Measurements from ENCODE around the gene TSNAX. TPM values are rescaled to one million over a fixed set of nuclear protein-coding genes. Genes with fewer than 3 reads are reported as not detected.

TSNAX gene
- total and polyA plus RNA-seq, 4 donors = 32.5 to 55.6 (median 40.7) TPM

- Histone ChIP-seq H3K36me3 (ENCODE audit: control insufficient read depth, insufficient read depth, low read length) (peaks cover 31% of the 10 kb centered on the region), H3K4me1 (ENCODE audit: control insufficient read depth, insufficient read depth, low read length) (peaks cover 6% of the 10 kb centered on the region), H3K27ac (ENCODE audit: low read depth, low read length) (no peak overlapping the region), H3K27me3 (ENCODE audit: control insufficient read depth, insufficient read depth, low read length) (no peaks in the 10 kb centered on the region), H3K9me3 (ENCODE audit: control insufficient read depth, insufficient read depth, low read length) (no peaks in the 10 kb centered on the region), H3K4me3 (ENCODE audit: low read depth, low read length) (no peak overlapping the region)
- 86% methylated on average over 3 of the region's 4 CpGs for WGBS (ENCODE audit: insufficient coverage)
- DNase-seq (ENCODE audit: low read depth in 4 of 6, low spot score in 6 of 6) = no peak
Measured at GRCh38 chr1:231534703-231535159, 6.3 kb downstream of the TSNAX start.

DNA sequence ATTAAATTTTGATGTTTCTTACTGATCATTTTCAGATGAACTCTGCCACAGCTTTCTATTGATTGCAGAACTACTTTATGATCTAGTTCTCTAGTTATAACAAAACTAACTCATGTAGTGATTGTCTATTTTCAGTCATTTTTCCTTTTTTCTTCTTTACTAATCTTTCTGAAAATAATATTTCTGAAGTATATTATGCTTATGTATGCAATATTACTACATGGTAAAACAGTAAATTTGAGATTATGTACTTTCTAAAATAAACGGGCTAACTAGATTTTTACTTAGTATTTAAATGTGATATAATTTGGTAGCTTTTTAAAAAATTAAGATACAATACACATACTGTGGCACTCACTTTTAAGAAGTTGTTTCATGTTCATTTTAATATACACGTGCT lies 7.6 kb downstream of the TSNAX start:
- Histone ChIP-seq H3K36me3 (ENCODE audit: control insufficient read depth, insufficient read depth, low read length) (peaks cover 21% of the 10 kb centered on the region), H3K4me1 (ENCODE audit: control insufficient read depth, insufficient read depth, low read length) (no peaks in the 10 kb centered on the region), H3K27ac (ENCODE audit: low read depth, low read length) (no peak overlapping the region), H3K4me3 (ENCODE audit: low read depth, low read length) (no peak overlapping the region), H3K27me3 (ENCODE audit: control insufficient read depth, insufficient read depth, low read length) (no peaks in the 10 kb centered on the region), H3K9me3 (ENCODE audit: control insufficient read depth, insufficient read depth, low read length) (no peaks in the 10 kb centered on the region)
- no CpG with 5 or more reads among the region's 2 CpGs for WGBS (ENCODE audit: insufficient coverage)
- no peak for DNase-seq (ENCODE audit: low read depth in 4 of 6, low spot score in 6 of 6)

DNA sequence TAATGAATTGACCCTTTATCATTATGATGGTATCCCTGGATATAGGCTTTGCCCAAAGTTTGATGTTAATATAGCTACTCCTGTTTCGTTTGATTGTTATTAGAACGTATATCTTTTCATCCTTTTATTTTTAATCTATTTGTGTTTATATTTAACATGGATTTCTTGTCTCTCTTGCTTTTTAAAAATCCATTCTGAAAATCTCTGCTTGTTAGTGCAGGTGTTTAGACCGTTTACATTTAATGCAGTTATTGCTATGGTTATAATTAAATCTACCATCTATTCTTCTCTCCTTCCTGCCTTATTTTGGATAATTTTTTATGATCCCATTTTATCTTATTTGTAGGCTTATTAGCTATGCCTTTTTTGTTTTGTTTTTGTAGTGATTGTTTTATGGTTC lies 12.4 kb downstream of the TSNAX start:
- no CpG with 5 or more reads among the region's 3 CpGs for WGBS (ENCODE audit: insufficient coverage)
- no peak overlapping the region for H3K27ac ChIP-seq (ENCODE audit: low read depth, low read length)
- DNase-seq (ENCODE audit: low read depth in 4 of 6, low spot score in 6 of 6) = no peak
- H3K4me3 ChIP-seq (ENCODE audit: low read depth, low read length) = no peak overlapping the region
- no peaks in the 10 kb centered on the region for H3K4me1 ChIP-seq (ENCODE audit: control insufficient read depth, insufficient read depth, low read length)
- no peaks in the 10 kb centered on the region for H3K27me3 ChIP-seq (ENCODE audit: control insufficient read depth, insufficient read depth, low read length)
- no peaks in the 10 kb centered on the region for H3K9me3 ChIP-seq (ENCODE audit: control insufficient read depth, insufficient read depth, low read length)
- peaks cover 17% of the 10 kb centered on the region for H3K36me3 ChIP-seq (ENCODE audit: control insufficient read depth, insufficient read depth, low read length)

- WGBS (ENCODE audit: insufficient coverage) = no CpG with 5 or more reads among the region's 2 CpGs
Measured at GRCh38 chr1:231541842-231542241, 13.4 kb downstream of the TSNAX start.

DNA sequence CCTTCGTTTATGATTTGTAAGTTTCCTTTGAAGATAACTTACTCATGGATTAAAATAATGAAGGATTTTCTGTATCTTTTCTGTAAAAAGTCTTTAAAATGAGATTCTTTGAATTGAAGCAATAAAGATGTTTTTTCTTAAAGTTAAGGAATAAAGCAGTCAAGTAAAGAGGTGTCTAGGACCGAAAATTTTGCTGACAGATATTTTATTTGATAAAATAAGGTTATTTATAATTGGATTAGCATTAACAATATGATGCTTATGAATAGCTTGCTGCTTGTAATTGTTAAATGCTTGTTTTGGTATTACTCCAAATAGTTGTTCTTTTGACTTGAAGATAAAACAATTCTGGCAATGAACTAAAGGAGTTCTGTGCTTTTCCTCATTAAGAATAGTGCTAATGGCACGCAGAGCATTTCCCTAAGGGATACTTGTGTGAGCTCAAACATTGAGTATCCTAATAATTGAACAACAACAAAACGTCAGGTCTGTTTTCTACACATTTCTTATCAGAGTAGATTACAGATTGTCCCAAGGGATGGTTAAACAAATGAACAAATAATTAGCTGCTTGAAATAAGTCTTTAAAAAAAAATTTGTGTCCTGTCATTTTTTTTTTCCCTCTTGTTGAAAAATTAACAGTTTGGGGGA lies 16.6 kb downstream of the TSNAX start:
- Histone ChIP-seq H3K27me3 (ENCODE audit: control insufficient read depth, insufficient read depth, low read length) (no peaks in the 10 kb centered on the region), H3K36me3 (ENCODE audit: control insufficient read depth, insufficient read depth, low read length) (peaks cover 7% of the 10 kb centered on the region), H3K4me3 (ENCODE audit: low read depth, low read length) (no peak overlapping the region), H3K9me3 (ENCODE audit: control insufficient read depth, insufficient read depth, low read length) (no peaks in the 10 kb centered on the region), H3K4me1 (ENCODE audit: control insufficient read depth, insufficient read depth, low read length) (no peaks in the 10 kb centered on the region), H3K27ac (ENCODE audit: low read depth, low read length) (no peak overlapping the region)
- DNase-seq (ENCODE audit: low read depth in 4 of 6, low spot score in 6 of 6) = peak in 1 of 6 donors; percentile 82
- 0% methylated on average over 1 of the region's 4 CpGs for WGBS (ENCODE audit: insufficient coverage)

More at GRCh38 chr1:231541842-231542241, 13.4 kb downstream of the TSNAX start:
- Histone ChIP-seq H3K27me3 (ENCODE audit: control insufficient read depth, insufficient read depth, low read length) (no peaks in the 10 kb centered on the region), H3K4me3 (ENCODE audit: low read depth, low read length) (no peak overlapping the region), H3K4me1 (ENCODE audit: control insufficient read depth, insufficient read depth, low read length) (no peaks in the 10 kb centered on the region), H3K27ac (ENCODE audit: low read depth, low read length) (no peak overlapping the region), H3K9me3 (ENCODE audit: control insufficient read depth, insufficient read depth, low read length) (no peaks in the 10 kb centered on the region), H3K36me3 (ENCODE audit: control insufficient read depth, insufficient read depth, low read length) (peaks cover 14% of the 10 kb centered on the region)
- DNase-seq (ENCODE audit: low read depth in 4 of 6, low spot score in 6 of 6) = no peak

DNA sequence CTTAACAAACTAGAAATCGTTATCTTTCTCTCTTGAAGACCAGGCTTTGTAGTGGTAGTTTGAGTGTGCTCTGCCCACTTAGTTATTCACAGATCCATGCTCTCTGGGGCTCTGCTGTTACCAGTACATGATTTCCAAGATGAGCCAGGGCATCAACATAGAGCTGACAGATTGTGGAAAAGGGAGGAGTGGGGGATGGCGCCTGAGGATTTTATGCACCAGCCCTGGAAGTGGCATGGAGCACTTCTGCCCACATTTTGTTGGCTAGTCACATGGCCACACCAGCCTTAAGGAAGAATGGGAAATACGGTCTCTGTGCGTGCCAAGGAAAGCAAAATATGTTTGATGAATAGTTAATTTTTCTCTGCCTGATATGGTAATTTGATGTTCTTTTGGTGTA lies 18.2 kb downstream of the TSNAX start:
- H3K9me3 ChIP-seq (ENCODE audit: control insufficient read depth, insufficient read depth, low read length) = no peaks in the 10 kb centered on the region
- H3K4me1 ChIP-seq (ENCODE audit: control insufficient read depth, insufficient read depth, low read length) = no peaks in the 10 kb centered on the region
- H3K4me3 ChIP-seq (ENCODE audit: low read depth, low read length) = no peak overlapping the region
- 99% methylated on average over 3 of the region's 4 CpGs for WGBS (ENCODE audit: insufficient coverage)
- H3K27me3 ChIP-seq (ENCODE audit: control insufficient read depth, insufficient read depth, low read length) = no peaks in the 10 kb centered on the region
- no peak overlapping the region for H3K27ac ChIP-seq (ENCODE audit: low read depth, low read length)
- H3K36me3 ChIP-seq (ENCODE audit: control insufficient read depth, insufficient read depth, low read length) = peaks cover 7% of the 10 kb centered on the region
- DNase-seq (ENCODE audit: low read depth in 4 of 6, low spot score in 6 of 6) = peak in 1 of 6 donors; percentile 76

DNA sequence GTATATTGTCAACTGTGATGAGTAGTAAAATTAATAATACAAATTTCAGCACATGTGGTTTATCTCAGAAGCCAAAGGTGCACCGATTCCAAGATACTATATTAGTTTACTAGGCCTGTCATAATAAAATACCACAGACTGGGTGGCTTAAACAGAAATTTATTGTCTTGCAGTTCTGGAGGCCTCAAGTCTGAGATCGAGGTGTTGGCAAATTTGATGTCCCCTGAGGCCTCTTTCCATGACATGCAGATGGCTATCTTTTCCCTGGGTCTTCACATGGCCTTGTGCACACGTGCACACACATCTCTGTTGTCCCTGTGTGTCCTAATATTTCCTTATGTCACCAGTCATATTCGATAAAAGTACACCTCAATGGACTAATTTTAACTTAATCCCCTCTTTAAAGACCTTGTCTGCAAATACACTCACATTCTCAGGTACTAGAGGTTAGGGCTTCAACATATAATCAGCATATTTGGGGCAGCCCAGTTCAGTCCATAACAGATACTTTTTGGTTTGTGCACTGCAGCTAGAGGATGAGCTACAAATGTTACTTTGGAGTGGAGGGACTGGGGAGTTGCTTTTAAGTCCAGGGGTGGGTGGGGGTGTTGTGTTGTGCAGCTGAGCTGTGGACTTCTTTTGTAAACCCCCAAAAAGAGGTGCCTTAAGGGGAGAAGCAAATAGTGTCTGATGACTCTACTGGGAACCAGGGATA lies 21.4 kb downstream of the TSNAX start:
- DNase-seq (ENCODE audit: low read depth in 4 of 6, low spot score in 6 of 6) = no peak
- Histone ChIP-seq H3K36me3 (ENCODE audit: control insufficient read depth, insufficient read depth, low read length) (peaks cover 3% of the 10 kb centered on the region), H3K27ac (ENCODE audit: low read depth, low read length) (no peak overlapping the region), H3K27me3 (ENCODE audit: control insufficient read depth, insufficient read depth, low read length) (no peaks in the 10 kb centered on the region), H3K9me3 (ENCODE audit: control insufficient read depth, insufficient read depth, low read length) (no peaks in the 10 kb centered on the region), H3K4me3 (ENCODE audit: low read depth, low read length) (no peak overlapping the region), H3K4me1 (ENCODE audit: control insufficient read depth, insufficient read depth, low read length) (no peaks in the 10 kb centered on the region)
- 71% methylated on average over 3 of the region's 4 CpGs for WGBS (ENCODE audit: insufficient coverage)

DNA sequence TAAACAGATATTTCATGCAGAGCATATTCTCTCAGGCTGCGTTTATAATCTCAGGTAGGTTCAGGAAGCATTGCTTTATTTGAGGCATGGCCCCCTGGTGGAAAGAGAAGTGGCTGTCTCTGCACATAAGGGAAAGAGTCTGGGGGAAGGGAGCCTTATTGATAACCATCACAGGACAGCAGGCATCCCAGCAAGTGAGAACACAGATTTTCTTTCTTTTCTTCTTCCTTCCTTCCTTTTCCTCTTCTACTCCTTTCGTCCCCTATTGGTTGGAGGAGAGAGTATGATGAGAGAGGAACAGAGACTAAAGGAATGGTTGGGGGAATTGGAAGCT lies 21.9 kb downstream of the TSNAX start:
- no peak overlapping the region for H3K27ac ChIP-seq (ENCODE audit: low read depth, low read length)
- peak in 2 of 6 donors; percentile 20 to 46 for DNase-seq (ENCODE audit: low read depth in 4 of 6, low spot score in 6 of 6)
- H3K4me3 ChIP-seq (ENCODE audit: low read depth, low read length) = no peak overlapping the region
- no peaks in the 10 kb centered on the region for H3K4me1 ChIP-seq (ENCODE audit: control insufficient read depth, insufficient read depth, low read length)
- no peaks in the 10 kb centered on the region for H3K9me3 ChIP-seq (ENCODE audit: control insufficient read depth, insufficient read depth, low read length)
- H3K36me3 ChIP-seq (ENCODE audit: control insufficient read depth, insufficient read depth, low read length) = peaks cover 3% of the 10 kb centered on the region
- WGBS (ENCODE audit: insufficient coverage) = 0% methylated on average over 1 of the region's 2 CpGs
- H3K27me3 ChIP-seq (ENCODE audit: control insufficient read depth, insufficient read depth, low read length) = no peaks in the 10 kb centered on the region

DNA sequence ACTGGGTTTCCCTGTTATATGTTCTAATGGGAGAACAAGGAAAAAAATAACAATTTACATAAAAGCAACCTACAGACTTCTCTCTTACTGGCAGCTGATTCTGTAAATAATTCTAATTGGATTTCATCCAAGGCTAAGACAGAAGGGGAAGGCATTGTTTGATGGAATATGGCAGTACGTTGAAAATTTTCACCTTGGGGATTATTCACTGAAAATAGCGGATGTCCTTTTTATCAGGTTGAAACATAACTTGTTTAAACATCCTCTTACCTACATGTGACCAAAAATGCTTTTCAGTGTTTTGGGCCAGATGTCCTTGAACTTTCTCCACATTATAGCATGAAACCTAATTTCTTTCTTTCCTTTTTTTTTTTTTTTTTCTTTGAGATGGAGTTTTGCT lies 24.9 kb downstream of the TSNAX start:
- WGBS (ENCODE audit: insufficient coverage) = no CpG with 5 or more reads among the region's 2 CpGs
- Histone ChIP-seq H3K27me3 (ENCODE audit: control insufficient read depth, insufficient read depth, low read length) (no peaks in the 10 kb centered on the region), H3K4me3 (ENCODE audit: low read depth, low read length) (no peak overlapping the region), H3K27ac (ENCODE audit: low read depth, low read length) (no peak overlapping the region), H3K4me1 (ENCODE audit: control insufficient read depth, insufficient read depth, low read length) (peaks cover 3% of the 10 kb centered on the region), H3K36me3 (ENCODE audit: control insufficient read depth, insufficient read depth, low read length) (peaks cover 3% of the 10 kb centered on the region), H3K9me3 (ENCODE audit: control insufficient read depth, insufficient read depth, low read length) (no peaks in the 10 kb centered on the region)
- peak in 1 of 6 donors; percentile 7 for DNase-seq (ENCODE audit: low read depth in 4 of 6, low spot score in 6 of 6)

DNA sequence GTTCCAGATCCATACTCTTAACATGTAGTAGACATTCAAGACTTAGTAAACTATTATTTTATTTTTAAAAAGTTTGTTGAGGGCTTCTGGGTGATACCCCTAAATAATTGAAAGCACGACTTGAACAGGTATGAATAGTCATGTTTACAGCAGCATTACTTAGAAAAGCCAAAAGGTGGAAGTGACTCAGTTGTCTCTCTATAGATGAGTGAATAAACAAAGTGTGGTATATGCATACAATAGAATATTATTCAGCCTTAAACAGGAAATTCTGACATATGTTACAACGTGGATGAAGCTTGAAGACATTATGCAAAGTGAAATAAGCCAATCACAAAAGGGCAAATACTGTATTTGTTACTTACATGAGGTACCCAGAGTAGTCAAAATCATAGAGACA lies 26.5 kb downstream of the TSNAX start:
- H3K27me3 ChIP-seq (ENCODE audit: control insufficient read depth, insufficient read depth, low read length) = no peaks in the 10 kb centered on the region
- H3K36me3 ChIP-seq (ENCODE audit: control insufficient read depth, insufficient read depth, low read length) = peaks cover 3% of the 10 kb centered on the region
- H3K4me1 ChIP-seq (ENCODE audit: control insufficient read depth, insufficient read depth, low read length) = peaks cover 3% of the 10 kb centered on the region
- no CpG with 5 or more reads among the region's 2 CpGs for WGBS (ENCODE audit: insufficient coverage)
- H3K27ac ChIP-seq (ENCODE audit: low read depth, low read length) = no peak overlapping the region
- no peak for DNase-seq (ENCODE audit: low read depth in 4 of 6, low spot score in 6 of 6)
- H3K9me3 ChIP-seq (ENCODE audit: control insufficient read depth, insufficient read depth, low read length) = no peaks in the 10 kb centered on the region
- H3K4me3 ChIP-seq (ENCODE audit: low read depth, low read length) = no peak overlapping the region
